Right cardiac atrium (tissue), 5 donors: Measurements from ENCODE around the gene HMOX1. TPM values are rescaled to one million over a fixed set of nuclear protein-coding genes. Genes with fewer than 3 reads are reported as not detected.

Source experiments
- ATAC-seq, 2 donors: fragments of 200-7000 bp; cut with Tn5 transposase; one replicate each; pipeline versions ENCODE4 v1.8.0 to v1.9.1; 2020; ENCODE audit warnings: moderate library complexity in 2 of 2, mild to moderate bottlenecking in 1 of 2
- DNase-seq, 3 donors: peaks; one replicate each; pipeline ENCODE4 v3.0.0-alpha.2; 2020
- H3K27ac ChIP-seq: one replicate; pipeline ENCODE4 v1.5.1; 2013; ENCODE audit warnings: mild to moderate bottlenecking, low read length, control low read depth, moderate library complexity
- H3K27me3 ChIP-seq: one replicate; pipeline ENCODE4 v1.6.1; 2013; ENCODE audit not compliant: control insufficient read depth, insufficient read depth
- H3K4me1 ChIP-seq: one replicate; pipeline ENCODE4 v1.6.1; 2013; ENCODE audit warnings: low read length; ENCODE audit not compliant: control insufficient read depth, insufficient read depth
- H3K4me3 ChIP-seq: one replicate; pipeline ENCODE4 v1.5.1; 2013; ENCODE audit warnings: low read length, control low read depth
- H3K9me3 ChIP-seq: one replicate; pipeline ENCODE4 v1.6.1; 2013; ENCODE audit warnings: low read length; ENCODE audit not compliant: control insufficient read depth
- WGBS: extraction: QIAGEN DNeasy Blood & Tissue Kit; methylation state at CpG from one replicate; pipeline ENCODE4 v1.1.7; 2013; 5-methylcytosine and 5-hydroxymethylcytosine counted together
- intact Hi-C, 4 donors: fragments of 100-400 bp; cut with DNase I; formaldehyde crosslinking; loops; one replicate each; pipeline versions ENCODE4 v1.11.0 to v1.14.0; 2022 to 2023
- polyA plus RNA-seq: library from polyadenylated mRNA; stranded (reverse); fragments of 200-250 nt; gene quantifications from one replicate; pipeline ENCODE4 v1.2.3, GENCODE V29; 2013
- total RNA-seq, 4 donors: library from RNA; stranded (reverse); fragmentation: NEBNext Ultra II Directional; extraction: Animal tissue kit (Norgen Biotek cat#: 25700); gene quantifications; one replicate each; pipeline ENCODE4 v1.2.1, GENCODE V29; 2021
- donor health status: healthy with polysubstance abuse.
- donor health status: DM: no; HTN: yes; CAD: no.
- donor health status: DM: no; HTN: no; CAD: no.
- donor health status: DM: no; HTN: yes; CAD: no; lungs with severe emphysema.
- donor health status: DM: yes; HTN: yes; CAD: no.

The HMOX1 gene
- total and polyA plus RNA-seq, 5 donors: 6.1 to 10.8 (median 9.1) TPM

- no peaks in the 10 kb centered on the region for H3K27me3 ChIP-seq
- H3K4me1 ChIP-seq: no peaks in the 10 kb centered on the region
- H3K4me3 ChIP-seq: no peak overlapping the region
- DNase-seq (peak in 1 of 3 donors; percentile 73), ATAC-seq (peak; percentile 42 to 47)
- no peak overlapping the region for H3K27ac ChIP-seq
- H3K9me3 ChIP-seq: no peaks in the 10 kb centered on the region
- intact Hi-C loops: no loop called here
- 84% methylated on average over 16 of the region's 16 CpGs for WGBS
Observed at GRCh38 chr22:35409783-35410662, 29.1 kb downstream of the HMOX1 start.

GRCh38 chr22:35410663-35411034 lies 29.8 kb downstream of the HMOX1 start:
- Histone ChIP-seq H3K27me3 (no peaks in the 10 kb centered on the region), H3K4me1 (no peaks in the 10 kb centered on the region), H3K27ac (no peak overlapping the region), H3K9me3 (no peaks in the 10 kb centered on the region), H3K4me3 (no peak overlapping the region)
- 90% methylated on average over 6 of the region's 6 CpGs for WGBS
- intact Hi-C loops: no loop called here
- DNase-seq (no peak), ATAC-seq (no peak)

- no peaks in the 10 kb centered on the region for H3K4me1 ChIP-seq
- H3K27me3 ChIP-seq: no peaks in the 10 kb centered on the region
- ATAC-seq (peak; percentile 12 to 25), DNase-seq (no peak)
- 72% methylated on average over 7 of the region's 7 CpGs for whole genome bisulfite sequencing
- no peaks in the 10 kb centered on the region for H3K9me3 ChIP-seq
- intact Hi-C loops: no loop called here
- H3K27ac ChIP-seq: no peak overlapping the region
- H3K4me3 ChIP-seq: no peak overlapping the region
Observed at GRCh38 chr22:35411102-35411501, 30.2 kb downstream of the HMOX1 start.

- H3K27me3 ChIP-seq: no peaks in the 10 kb centered on the region
- no peak for ATAC-seq
- intact Hi-C loops: no loop called here
Observed at GRCh38 chr22:35413624-35414023, 32.7 kb downstream of the HMOX1 start.

GRCh38 chr22:35417606-35418005 lies 36.7 kb downstream of the HMOX1 start:
- ATAC-seq: no peak
- Histone ChIP-seq H3K4me3 (no peak overlapping the region), H3K4me1 (no peaks in the 10 kb centered on the region), H3K27me3 (no peaks in the 10 kb centered on the region), H3K27ac (no peak overlapping the region), H3K9me3 (no peaks in the 10 kb centered on the region)
- intact Hi-C loops: no loop called here
- WGBS: 91% methylated on average over 9 of the region's 9 CpGs
- DNase-seq: no peak

More at GRCh38 chr22:35413624-35414023, 32.7 kb downstream of the HMOX1 start:
- no peaks in the 10 kb centered on the region for H3K9me3 ChIP-seq
- no peak overlapping the region for H3K4me3 ChIP-seq
- WGBS: over 99% methylated on average over 4 of the region's 4 CpGs
- no peak overlapping the region for H3K27ac ChIP-seq
- no peak for DNase-seq
- H3K4me1 ChIP-seq: no peaks in the 10 kb centered on the region

- Histone ChIP-seq H3K4me1 (no peaks in the 10 kb centered on the region), H3K27me3 (no peaks in the 10 kb centered on the region), H3K27ac (no peak overlapping the region), H3K4me3 (no peak overlapping the region), H3K9me3 (no peaks in the 10 kb centered on the region)
- ATAC-seq: no peak
- intact Hi-C loops: no loop called here
- no peak for DNase-seq
- WGBS: 91% methylated on average over 8 of the region's 8 CpGs
Observed at GRCh38 chr22:35418088-35418487, 37.2 kb downstream of the HMOX1 start.

GRCh38 chr22:35418731-35419130 lies 37.8 kb downstream of the HMOX1 start:
- Histone ChIP-seq H3K4me3 (no peak overlapping the region), H3K27ac (no peak overlapping the region), H3K4me1 (no peaks in the 10 kb centered on the region), H3K27me3 (no peaks in the 10 kb centered on the region), H3K9me3 (no peaks in the 10 kb centered on the region)
- intact Hi-C loops: no loop called here
- no peak for ATAC-seq
- DNase-seq: no peak
- whole genome bisulfite sequencing: 91% methylated on average over 3 of the region's 3 CpGs

- ATAC-seq: no peak
- no peak overlapping the region for H3K4me3 ChIP-seq
- no peaks in the 10 kb centered on the region for H3K27me3 ChIP-seq
- no peak for DNase-seq
- WGBS: 96% methylated on average over 10 of the region's 10 CpGs
- no peaks in the 10 kb centered on the region for H3K9me3 ChIP-seq
- H3K27ac ChIP-seq: no peak overlapping the region
- intact Hi-C loops: loop anchor here in 1 of 4 donors (10.0 kb wide), 1 partner anchor 705 kb away; no protein-coding TSS in a partner anchor
- no peaks in the 10 kb centered on the region for H3K4me1 ChIP-seq
Observed at GRCh38 chr22:35419756-35420155, 38.9 kb downstream of the HMOX1 start.

GRCh38 chr22:35421121-35421520 lies 40.2 kb downstream of the HMOX1 start:
- DNase-seq (peak in 1 of 3 donors; percentile 19), ATAC-seq (no peak)
- H3K27ac ChIP-seq: no peak overlapping the region
- no peaks in the 10 kb centered on the region for H3K9me3 ChIP-seq
- 90% methylated on average over 12 of the region's 12 CpGs for WGBS
- H3K4me1 ChIP-seq: no peaks in the 10 kb centered on the region
- H3K4me3 ChIP-seq: no peak overlapping the region
- H3K27me3 ChIP-seq: no peaks in the 10 kb centered on the region
- intact Hi-C loops: loop anchor here in 1 of 4 donors (10.0 kb wide), 1 partner anchor 704 kb away; no protein-coding TSS in a partner anchor

GRCh38 chr22:35422145-35422544 lies 41.2 kb downstream of the HMOX1 start:
- no peak overlapping the region for H3K4me3 ChIP-seq
- no peak for DNase-seq
- intact Hi-C loops: loop anchor here in 1 of 4 donors (10.0 kb wide), 1 partner anchor 703 kb away; no protein-coding TSS in a partner anchor

GRCh38 chr22:35422936-35423335 lies 42.0 kb downstream of the HMOX1 start:
- no peak overlapping the region for H3K27ac ChIP-seq
- H3K9me3 ChIP-seq: no peaks in the 10 kb centered on the region
- H3K4me1 ChIP-seq: no peaks in the 10 kb centered on the region
- DNase-seq (peak in 1 of 3 donors; percentile 31), ATAC-seq (no peak)
- no peak overlapping the region for H3K4me3 ChIP-seq
- 93% methylated on average over 9 of the region's 9 CpGs for WGBS
- no peaks in the 10 kb centered on the region for H3K27me3 ChIP-seq
- intact Hi-C loops: loop anchor here in 1 of 4 donors (10.0 kb wide), 1 partner anchor 702 kb away; no protein-coding TSS in a partner anchor

More at GRCh38 chr22:35422145-35422544, 41.2 kb downstream of the HMOX1 start:
- no peaks in the 10 kb centered on the region for H3K27me3 ChIP-seq
- ATAC-seq: no peak
- 96% methylated on average over 4 of the region's 4 CpGs for WGBS
- H3K27ac ChIP-seq: no peak overlapping the region
- H3K9me3 ChIP-seq: no peaks in the 10 kb centered on the region
- H3K4me1 ChIP-seq: no peaks in the 10 kb centered on the region
